ENCODE data around the gene SMYD5.

Gene SMYD5

DNA sequence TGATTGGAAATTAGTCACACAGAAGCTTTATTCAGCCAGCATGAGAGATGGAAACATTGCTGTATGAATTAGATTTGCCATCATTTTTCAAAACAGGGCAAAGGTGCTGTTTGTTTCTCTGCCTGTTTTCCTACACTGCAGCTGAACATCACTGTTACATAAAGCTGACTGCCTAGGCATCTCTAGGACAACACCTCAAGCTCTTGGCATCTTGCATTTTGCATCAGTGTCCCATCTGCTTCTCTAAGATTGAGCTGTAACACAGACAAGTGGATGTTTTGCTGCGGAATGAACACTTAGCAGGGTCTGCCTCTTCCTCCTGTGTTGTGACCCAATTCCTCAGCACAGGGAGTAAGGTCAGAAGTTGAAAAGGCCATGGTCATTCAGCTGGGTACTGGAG, 24.9 kb downstream of the SMYD5 start:
- DNase-seq (ENCODE audit: low read depth) = no peak

DNA sequence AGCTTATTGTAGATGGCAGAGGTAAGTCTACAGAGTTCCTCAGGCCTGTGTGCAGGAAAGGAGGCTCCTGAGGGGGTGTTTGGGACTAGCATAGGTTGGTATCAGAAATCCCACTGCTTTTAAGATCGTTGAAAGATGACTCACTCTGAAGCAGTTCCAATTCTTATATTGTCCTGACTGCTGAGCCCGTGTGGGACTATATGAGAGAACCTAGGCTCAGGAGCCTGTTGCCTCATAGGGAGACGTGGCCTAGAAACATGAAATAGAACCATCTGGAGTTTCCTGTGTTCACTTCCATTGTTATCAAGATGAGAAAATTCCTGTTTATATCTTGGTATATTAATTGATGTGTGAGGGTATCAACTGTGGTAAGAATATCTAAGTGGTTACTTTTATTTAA, 25.7 kb downstream of the SMYD5 start:
- no peak for DNase-seq (ENCODE audit: low read depth)

DNA sequence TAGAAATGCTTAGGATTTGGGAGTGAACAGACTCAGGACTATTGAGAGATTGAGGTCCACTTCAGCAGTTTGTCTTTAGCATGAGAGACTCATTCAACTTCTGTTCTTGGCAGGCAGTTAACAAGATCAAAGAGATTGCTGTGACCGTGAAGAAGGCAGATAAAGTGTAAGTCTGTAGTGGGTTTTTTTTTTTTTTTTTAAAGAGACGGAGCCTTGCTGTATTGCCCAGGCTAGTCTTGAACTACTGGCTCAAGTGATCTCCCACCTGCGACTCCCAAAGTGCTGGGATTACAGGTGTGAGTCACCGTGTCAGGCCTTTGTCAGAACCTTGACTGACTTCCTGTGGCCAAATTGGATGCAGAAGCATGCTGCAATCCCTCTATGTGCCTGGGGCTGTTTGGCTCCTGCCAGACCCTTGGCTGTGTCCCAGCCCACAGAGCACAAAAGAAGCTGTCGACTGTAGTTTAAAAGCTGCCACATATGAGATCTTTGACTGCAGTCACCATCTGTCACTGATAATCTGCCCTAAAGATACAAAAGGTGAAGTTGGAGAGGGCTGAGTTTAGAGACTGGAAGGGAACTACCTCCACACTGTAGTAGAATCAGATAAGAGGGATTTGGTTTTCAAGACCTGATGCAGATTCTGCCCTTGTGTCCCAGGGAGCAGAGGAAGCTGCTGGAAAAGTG, 30.0 kb downstream of the SMYD5 start:
- no peak for DNase-seq (ENCODE audit: low read depth)

DNA sequence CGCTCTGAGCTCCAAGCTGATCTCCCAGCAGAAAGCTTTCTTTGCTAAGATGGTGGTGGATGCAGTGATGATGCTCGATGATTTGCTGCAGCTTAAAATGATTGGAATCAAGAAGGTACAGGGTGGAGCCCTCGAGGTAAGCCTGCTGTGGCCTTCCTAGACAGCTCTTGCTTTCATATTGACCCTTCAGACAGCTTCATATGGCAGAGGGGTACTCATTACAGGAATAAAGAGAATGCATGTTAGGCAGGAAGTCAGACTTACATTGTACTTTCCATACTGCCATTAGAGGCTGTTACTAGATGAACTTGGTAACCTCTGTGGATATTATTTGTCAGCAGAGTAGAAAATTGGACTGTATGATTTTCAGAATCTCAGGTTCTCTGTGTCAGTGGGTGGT, 30.5 kb downstream of the SMYD5 start:
- no peak for DNase-seq (ENCODE audit: low read depth)

DNA sequence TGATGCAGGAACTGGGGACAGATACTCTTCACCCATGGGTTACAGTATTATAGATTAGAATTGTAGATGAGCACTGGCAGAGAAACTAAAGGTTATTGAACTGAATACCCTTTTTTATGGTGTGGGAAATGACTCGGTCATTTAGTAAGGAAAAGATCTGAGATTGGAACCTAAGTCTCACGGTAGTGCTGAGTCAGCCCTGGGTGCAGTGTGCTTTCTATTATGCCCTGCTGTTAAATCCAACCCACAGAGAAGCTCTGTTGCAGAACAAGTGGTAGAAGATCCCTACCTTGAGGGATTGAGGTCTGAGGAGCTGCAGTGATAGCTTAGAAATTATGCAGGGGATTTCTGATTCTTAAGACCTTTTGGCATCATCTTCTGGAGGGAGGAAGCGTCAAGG, 32.8 kb downstream of the SMYD5 start:
- no peak for DNase-seq (ENCODE audit: low read depth)

DNA sequence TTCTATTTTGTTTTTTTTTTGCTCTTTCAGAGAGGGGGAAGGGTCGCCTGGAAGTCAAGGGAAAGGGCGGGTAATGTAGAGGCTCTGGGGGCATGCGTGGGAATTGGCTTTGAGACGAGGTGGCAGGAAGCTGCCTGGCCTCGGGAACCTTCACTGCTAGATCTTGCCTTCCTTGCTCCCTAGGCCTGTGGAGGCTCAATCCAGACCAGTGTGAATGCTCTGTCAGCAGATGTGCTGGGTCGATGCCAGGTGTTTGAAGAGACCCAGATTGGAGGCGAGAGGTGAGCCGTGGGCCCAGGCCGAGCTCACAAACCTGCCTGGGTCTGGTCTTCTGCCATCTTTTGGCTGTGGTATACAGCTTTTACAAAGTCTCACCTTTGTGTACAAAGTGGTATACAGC, 35.6 kb downstream of the SMYD5 start:
- DNase-seq (ENCODE audit: low read depth) = no peak

DNA sequence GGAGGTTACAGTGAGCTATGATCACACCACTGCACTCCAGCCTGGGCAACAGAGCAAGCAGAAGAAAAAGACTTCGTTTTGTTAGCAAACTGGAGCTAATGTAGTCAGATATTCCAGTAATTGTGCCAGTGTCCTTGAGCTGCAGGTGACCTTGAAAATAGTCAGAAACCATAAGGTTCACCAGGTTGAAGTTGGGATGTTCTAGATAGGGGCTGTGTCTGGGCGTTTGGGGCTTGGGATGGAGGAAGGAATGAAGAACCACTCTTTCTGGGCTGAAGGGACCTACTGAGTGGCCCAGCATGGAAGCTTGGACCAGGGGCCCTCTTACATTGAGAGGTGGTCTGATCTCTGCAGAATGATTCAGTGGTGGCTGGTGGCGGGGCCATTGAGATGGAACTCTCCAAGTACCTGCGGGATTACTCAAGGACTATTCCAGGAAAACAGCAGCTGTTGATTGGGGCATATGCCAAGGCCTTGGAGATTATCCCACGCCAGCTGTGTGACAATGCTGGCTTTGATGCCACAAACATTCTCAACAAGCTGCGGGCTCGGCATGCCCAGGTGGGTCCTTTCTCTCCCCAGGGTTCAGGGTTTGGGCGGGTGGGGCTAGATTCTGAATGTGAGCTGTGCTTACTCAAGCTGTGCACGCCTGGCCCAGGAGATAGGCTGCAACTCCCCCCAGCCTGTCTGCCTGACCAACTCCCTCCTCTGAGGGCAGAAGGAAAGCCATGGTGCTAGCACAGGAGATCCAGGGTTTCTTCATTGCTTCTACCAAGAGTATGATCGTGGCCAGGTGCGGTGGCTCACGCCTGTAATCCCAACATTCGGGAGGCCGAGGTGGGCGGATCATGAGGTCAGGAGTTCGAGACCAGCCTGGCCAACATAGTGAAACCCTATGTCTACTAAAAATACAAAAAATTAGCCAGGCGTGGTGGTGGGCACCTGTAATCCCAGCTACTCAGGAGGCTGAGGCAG, 37.1 kb downstream of the SMYD5 start:
- DNase-seq (ENCODE audit: low read depth) = no peak

DNA sequence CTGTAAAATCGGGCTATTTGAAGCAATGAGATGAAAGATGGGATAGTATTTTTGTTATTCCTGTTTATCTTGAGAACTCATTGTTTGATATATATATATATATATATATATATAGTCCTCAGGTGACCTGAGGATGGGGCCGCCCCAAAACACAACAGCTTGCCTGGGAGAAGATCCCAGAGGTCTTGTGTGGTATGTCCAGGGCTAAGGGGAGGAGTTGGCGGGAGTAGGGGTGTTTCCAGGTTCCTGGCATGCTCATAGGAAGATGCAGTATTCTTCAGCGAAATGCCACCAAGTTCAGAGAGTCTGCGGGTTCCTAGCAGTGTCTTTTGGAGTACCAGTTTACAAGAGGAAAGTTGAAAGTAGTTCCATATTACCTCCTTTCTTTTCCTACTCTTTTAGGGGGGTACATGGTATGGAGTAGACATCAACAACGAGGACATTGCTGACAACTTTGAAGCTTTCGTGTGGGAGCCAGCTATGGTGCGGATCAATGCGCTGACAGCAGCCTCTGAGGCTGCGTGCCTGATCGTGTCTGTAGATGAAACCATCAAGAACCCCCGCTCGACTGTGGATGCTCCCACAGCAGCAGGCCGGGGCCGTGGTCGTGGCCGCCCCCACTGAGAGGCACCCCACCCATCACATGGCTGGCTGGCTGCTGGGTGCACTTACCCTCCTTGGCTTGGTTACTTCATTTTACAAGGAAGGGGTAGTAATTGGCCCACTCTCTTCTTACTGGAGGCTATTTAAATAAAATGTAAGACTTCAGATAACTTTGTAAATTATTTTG, 38.4 kb downstream of the SMYD5 start:
- no peak for DNase-seq (ENCODE audit: low read depth)

DNA sequence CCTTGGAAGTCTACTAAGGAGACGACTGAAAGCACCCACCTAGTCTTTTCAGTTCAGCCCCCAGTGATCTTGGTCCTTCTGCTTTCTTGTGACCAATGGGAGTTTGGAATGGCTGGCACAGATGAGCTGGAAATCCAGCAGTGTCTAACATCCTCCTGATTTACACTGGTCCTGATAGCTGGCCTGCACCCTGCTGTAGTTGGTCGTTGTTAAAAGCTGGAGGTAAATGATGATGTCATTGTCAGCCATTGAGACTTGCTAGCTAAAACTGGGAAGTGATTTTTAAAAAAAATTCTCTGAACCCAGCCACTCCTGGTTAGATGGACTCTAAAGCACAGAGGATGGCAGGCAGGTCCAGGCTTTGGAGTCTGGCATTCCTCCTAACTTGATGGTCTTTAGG, 39.4 kb downstream of the SMYD5 start:
- DNase-seq (ENCODE audit: low read depth) = no peak

DNA sequence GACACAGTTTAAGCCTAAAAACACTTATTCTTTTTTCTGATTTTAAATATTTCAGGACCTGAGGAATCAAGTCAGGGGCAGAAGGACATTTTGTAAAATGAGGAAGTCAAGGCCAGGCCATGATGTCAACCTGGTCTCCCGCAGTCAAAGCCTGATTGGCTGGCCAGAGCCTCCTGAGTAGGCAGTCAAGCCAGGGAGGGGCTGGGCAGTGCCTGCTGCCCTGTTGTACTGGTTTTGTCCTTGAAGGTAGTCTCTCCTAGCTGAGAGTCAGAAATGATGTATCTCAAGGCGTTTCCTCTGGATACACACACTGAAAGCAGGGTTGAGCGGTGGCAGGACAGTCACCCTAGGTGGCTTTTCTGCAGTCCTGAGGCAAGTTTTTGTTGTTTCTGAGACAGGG, 39.9 kb downstream of the SMYD5 start:
- DNase-seq (ENCODE audit: low read depth) = no peak

DNA sequence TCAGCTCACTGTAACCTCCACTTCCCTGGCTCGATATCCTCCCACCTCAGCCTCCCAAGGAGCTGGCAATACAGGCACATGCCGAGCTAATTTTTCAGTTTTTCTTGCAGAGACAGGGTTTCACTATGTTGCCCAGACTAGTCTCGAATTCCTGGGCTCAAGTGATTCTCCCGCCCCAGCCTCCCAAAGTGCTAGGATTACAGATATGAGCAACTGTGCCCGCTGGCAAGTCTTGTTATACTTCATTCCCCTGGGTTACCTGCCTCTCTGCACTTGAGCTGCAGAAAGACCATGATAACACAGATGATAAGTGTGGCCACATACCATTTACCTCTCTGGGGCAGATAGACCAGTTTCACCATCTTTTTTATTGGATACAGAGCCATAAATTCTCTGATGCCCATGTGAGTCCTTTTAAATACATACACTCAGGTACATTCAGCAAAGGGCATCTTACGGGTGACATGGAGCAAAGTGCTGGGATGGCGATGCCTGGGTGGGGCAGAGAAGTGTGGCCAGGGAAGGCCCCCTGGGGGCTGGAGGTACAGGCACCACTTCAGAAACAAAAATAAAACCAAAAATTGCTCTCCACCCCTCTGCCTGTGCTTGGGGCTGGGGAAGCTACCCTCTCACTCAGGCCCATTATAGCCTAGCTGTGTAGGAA, 40.4 kb downstream of the SMYD5 start:
- DNase-seq (ENCODE audit: low read depth) = no peak

DNA sequence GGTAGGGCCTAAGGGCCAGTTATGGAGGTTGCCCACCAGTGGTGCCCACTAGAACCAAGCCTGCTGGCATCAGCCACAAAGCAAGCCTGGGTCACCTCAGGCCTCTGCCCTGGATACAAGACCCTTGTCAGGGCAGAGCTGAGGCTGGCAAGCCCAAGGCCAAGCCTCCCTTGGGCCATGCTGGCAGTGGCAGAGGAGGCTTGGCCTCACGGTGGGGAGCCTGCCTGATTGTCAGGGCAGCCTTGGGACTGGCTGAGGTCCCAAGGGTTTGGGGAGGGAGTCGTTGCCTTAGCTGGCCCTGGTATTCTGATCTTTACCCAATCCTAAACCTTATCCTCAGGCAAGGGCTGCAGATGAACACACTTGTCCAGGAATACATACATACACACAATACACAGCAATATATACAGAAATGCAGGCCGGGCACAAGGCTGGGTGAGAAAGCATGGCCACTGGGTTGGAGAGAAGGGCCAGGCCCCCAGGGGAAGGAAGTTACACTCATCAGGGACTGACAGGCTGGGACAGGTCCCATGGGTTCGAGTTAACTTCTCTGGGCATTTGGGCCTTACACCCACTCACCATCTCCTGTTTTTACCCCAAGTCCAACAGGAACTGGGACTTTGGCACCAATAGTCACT, 41.1 kb downstream of the SMYD5 start:
- no peak for DNase-seq (ENCODE audit: low read depth)

DNA sequence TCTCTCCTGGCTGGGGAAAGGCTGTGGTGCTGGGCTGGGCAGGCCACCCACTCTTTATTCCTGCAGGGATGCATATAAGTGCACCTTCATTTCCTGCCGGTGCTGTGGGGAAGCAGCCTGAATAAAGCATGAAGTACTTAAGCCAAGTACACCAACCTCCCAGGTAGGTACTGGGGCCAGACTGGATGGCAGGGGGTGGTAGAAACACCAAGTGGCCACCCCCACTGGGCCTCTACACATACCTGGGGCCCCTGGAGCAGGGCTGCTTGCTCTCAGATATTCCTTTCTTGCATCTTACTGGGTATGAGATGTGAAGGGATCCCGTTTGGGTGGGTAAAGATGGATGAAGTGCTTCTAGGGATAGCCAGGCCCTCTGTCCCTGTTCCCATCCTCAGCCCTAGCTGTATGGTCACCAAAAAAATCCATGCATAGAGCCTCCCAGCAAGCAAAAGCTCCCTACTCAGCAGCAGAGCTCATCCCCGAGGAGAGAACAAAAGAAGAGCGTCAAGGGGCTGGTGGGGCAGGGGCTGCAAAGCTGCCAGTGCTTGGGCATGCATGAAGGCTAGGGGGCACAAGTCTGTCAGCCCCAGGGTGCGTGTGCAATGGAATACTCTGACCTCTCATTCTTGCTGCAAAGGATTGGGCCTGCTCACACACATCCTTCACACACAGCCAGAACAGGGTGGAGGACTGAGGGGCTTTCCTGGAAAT, 42.0 kb downstream of the SMYD5 start:
- DNase-seq (ENCODE audit: low read depth) = no peak

DNA sequence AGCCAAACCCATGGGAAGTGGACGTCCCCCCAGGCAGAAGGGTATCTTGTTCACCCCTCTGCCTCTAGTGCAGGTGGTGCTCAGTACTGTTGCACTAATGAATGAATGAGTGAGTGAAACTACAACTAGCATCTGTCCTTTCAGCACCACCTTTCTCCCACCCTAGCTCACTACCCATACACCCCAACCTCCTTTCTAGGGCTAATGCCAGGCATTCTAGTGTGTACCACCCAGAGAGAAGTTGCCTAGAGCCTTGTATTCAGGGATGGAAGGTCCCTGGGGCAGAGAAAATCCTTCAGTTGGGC, 42.5 kb downstream of the SMYD5 start:
- DNase-seq (ENCODE audit: low read depth) = no peak

DNA sequence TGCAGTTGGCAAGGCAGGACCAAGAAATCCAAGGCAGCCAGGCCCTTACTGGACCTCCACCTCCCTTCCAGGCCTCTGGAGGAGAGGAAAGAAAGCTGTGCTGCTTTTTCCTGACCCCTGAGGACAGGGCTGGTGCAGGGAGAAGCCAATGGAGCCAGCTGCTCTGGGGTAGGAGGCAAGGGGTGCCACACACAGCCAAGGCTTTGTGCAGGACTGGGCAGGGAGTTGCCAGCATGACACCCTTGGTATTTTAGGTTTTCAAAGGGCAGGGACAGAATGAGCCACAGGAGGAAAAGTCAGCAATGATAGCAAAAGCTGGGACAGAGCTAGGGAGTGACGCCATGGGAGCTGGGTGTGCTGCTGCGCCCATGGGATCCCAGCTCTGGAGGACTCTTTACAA, 43.0 kb downstream of the SMYD5 start:
- DNase-seq (ENCODE audit: low read depth) = no peak

DNA sequence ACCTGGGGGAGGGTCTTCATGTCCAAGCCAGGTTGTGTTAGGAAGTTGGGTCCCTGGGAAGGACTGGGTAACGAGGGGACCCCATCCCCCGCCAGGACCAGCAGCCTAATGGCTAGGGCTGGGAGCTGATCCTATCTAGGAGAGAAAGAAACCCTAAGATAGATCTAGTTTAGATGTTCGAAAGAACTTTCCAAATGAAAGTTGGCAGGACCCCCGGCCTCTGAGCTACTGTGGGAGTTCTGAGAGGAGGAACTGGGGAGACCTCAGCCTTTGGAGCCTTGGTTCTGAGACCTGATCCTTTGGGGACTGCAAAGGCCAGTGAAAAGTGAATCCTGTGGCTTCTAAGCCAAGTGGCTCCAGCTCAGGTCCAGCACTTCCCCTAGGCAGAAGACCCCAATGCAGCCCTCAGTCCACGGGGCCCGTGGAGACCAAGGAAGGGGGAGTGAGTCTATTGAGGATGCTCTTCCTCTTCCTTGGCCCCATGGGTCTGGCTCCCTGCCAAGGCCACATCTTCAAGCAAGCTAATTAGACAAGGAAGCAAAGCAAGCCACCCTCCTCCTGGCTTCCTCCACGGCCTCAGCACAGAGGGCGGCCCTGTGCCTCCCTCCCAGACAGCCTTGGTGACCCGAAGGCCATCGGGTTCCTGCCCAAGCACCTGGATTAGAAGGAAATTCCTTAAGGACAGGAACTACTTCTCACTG, 43.5 kb downstream of the SMYD5 start:
- DNase-seq (ENCODE audit: low read depth) = no peak

DNA sequence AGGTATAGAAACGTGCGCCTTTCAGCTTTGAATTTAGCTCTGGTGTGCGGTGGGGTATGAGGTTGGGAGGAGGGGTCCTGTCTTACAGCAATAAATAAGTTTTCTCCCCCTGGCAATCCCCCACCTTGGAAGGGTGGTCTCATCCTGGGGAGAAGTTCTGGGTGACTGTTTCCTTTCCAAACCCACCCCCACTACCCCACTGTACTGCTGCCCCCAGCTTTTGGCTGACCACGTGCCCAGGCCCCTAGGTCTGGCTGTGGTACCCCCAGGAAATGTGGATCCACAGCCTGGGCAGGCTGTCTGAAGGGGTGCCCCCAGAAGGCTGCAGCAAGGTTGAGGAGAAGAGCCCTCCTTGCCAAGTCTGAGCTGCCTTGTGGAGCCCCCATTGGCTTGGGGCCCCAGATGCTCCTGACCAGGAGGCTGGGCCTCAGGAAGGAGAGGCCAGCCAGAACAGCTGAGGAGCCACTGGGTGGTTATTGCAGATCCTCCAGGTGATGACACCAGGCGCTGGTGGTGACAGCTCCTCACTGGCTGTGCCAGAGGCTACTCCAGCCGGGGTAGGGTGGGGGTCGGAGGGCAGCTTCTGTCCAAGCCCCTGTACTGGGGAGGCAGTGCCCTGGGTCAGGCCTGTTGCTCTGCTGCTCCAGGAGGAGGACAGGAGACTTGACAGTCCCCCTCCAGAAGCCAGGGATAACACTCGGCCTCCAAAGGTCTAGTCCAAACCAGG, 44.3 kb downstream of the SMYD5 start:
- no peak for DNase-seq (ENCODE audit: low read depth)

DNA sequence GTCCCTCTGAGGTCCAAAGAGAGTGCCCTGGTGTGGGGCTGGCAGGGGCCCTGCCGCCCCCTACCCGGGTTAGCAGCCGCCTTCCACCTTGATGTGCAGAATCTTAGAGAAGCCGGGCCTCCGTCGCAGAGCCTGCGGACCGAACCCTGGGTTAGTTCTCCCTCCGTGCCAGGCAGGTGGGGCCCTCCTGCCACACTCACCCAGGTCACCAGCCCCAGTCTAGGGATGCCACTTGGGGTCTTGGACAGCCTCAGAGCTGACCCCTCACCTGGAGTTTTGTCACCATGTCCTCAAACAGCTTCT, 44.8 kb downstream of the SMYD5 start:
- DNase-seq (ENCODE audit: low read depth) = no peak

DNA sequence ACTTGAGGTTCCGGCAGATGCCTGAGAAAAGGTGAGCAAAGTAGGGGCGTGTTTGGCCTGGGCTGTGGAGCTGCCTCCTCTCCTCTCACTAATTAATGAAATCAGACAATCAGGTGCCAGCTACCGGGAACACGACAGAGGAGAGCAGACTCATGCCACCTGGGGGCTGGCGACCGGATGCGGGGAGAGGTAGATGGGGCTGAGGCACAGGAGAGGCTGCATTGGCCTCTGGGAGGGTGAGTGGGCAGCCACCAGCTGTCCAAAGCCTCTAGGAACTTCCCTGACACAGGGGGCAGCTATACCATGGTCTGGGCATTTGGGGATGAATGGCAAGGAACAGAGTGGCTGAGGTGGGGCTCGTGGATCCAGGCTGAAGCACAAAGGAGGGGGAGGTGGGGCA, 45.2 kb downstream of the SMYD5 start:
- no peak for DNase-seq (ENCODE audit: low read depth)

DNA sequence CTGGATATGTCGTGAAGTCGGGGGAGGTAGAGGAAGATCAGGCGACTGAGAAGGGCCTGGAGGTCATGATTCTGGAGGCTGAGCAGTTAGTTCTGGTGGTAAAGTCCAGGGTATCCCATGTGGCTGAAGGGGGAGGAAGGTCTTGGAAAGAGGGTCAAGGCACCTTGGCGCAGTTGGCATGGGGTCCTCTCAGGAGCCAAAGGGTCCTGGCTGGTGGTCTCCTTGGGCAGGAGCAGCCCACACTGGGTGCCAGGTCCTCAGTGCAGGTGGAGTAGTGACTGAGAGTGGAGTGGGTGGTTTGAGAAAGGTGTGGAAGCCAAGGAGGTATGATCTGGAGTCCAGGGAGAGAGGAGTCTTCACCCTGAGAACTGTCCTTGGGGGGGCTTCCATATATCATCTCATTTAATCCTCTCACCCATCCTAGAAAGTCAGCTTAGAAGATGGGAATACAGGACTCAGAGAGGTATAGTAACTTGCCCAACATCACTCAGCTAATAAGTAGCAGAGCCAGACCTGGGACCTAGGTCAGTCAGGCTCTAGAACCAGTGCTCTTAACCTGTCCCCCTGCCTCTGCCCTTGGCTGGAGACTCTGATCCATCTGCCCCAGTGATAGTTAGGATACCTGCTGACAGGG, 45.8 kb downstream of the SMYD5 start:
- DNase-seq (ENCODE audit: low read depth) = no peak

Data from stimulated activated CD4-positive, alpha-beta T cell treated with anti-CD3 and anti-CD28 coated beads, Interleukin-2, amount 100 ng/mL, for 4 hours (primary cell).